ENCODE measurements around the gene HSF2BP. TPM values are rescaled to one million over a fixed set of nuclear protein-coding genes. Genes with fewer than 3 reads are reported as not detected.

HSF2BP gene
- total RNA-seq, 6 experiments from 2014 or later, result 0.33 to 0.90 (median 0.59) TPM

DNA sequence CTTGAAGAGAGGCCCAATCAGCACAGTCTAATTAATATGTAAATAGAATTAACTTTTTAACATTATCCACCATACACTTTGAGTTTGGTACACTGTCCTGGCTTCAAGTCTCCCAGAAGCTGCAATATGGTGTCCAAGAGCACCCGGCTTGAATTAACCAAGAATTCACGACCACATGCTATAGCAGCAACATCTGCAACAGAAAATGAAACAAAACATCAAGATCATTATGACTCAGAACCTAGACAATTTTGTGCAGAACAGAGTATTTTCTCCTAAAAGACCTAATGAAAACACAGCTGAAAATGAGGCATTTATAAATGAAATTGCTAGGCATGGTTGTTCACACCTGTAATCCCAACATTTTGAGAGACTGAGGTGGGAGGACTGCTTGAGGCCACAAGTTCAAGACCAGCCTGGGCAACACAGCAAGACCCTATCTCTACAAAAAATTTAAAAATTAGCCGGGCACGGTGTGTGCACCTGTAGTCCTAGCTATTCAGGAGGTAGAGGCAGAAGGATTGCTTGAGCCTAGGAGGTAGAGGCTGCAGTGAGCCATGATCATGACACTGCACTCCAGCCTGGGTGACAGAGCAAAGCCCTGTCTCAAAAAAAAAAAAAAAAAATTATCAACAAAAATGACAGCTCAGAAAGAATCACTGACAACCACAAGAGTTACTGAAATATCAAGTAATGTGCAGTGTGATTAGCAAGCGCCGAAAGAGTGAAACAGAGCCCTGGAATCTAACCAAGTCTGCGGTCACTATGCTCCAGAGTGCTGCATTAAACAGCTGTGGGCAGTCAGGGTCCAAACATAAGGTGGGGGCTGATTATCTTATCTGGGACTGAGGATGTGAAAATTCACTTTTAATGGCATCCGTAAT lies 45.3 kb downstream of the HSF2BP start:
- Mint-ChIP-seq H3K4me1 (ENCODE audit: low read depth) (peaks cover 29% of the 10 kb centered on the region), H3K4me3 (no peak overlapping the region), H3K36me3 (ENCODE audit: low read depth) (no peaks in the 10 kb centered on the region), H3K27ac (no peak overlapping the region), H3K27me3 (ENCODE audit: insufficient read depth) (no peaks in the 10 kb centered on the region; the same call in 1 of the 2 replicates), H3K9me3 (no peaks in the 10 kb centered on the region)
- TF ChIP-seq, protein P1, sequence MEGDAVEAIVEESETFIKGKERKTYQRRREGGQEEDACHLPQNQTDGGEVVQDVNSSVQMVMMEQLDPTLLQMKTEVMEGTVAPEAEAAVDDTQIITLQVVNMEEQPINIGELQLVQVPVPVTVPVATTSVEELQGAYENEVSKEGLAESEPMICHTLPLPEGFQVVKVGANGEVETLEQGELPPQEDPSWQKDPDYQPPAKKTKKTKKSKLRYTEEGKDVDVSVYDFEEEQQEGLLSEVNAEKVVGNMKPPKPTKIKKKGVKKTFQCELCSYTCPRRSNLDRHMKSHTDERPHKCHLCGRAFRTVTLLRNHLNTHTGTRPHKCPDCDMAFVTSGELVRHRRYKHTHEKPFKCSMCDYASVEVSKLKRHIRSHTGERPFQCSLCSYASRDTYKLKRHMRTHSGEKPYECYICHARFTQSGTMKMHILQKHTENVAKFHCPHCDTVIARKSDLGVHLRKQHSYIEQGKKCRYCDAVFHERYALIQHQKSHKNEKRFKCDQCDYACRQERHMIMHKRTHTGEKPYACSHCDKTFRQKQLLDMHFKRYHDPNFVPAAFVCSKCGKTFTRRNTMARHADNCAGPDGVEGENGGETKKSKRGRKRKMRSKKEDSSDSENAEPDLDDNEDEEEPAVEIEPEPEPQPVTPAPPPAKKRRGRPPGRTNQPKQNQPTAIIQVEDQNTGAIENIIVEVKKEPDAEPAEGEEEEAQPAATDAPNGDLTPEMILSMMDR (IDR thresholded peaks at IDR 0.05), result no peak
- DNase-seq, result no peak

DNA sequence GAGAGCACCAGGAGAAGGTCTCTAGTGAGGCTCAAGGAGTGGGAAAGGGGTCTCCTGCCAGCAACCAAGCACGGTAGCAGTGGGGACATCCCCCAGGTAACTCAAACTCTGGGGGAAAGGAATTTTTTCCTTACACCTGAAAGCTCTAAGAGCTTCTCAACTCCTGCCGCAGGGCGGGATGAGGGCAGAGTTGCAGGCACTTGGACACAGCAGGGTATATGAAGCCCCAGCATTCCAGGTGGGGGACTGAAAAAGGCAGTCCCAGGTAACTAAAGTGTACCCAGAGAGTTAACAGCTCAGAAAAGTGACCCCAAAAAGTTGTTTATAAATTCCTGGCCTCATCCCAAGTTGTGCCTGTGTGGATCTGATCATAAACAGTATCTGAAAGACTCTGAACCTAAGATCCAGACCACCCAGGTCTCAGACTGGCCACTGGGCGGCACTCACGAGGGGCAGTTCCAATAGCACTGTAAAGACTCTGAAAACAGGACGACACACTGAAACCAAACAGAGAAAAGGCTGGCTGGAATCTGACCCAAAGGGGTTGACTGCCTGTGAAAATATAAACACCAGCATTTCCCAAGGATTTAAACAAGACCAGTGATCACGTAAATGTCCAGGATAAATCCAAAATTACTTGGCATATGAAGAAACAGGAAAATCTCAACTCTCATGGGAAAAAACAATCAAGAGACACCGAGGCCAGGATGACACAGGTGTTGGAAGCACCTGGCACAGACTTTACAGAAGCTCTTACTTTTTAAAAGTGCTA lies 47.5 kb downstream of the HSF2BP start:
- Mint-ChIP-seq H3K4me1 (ENCODE audit: low read depth) (peaks cover 35% of the 10 kb centered on the region), H3K9me3 (no peaks in the 10 kb centered on the region), H3K36me3 (ENCODE audit: low read depth) (peaks cover 5% of the 10 kb centered on the region; the same call in 1 of the 2 replicates), H3K4me3 (no peak overlapping the region), H3K27me3 (ENCODE audit: insufficient read depth) (no peaks in the 10 kb centered on the region; the same call in 1 of the 2 replicates), H3K27ac (no peak overlapping the region)
- no peak for DNase-seq
- TF ChIP-seq, protein P1 (IDR thresholded peaks at IDR 0.05), result peak; percentile 73

DNA sequence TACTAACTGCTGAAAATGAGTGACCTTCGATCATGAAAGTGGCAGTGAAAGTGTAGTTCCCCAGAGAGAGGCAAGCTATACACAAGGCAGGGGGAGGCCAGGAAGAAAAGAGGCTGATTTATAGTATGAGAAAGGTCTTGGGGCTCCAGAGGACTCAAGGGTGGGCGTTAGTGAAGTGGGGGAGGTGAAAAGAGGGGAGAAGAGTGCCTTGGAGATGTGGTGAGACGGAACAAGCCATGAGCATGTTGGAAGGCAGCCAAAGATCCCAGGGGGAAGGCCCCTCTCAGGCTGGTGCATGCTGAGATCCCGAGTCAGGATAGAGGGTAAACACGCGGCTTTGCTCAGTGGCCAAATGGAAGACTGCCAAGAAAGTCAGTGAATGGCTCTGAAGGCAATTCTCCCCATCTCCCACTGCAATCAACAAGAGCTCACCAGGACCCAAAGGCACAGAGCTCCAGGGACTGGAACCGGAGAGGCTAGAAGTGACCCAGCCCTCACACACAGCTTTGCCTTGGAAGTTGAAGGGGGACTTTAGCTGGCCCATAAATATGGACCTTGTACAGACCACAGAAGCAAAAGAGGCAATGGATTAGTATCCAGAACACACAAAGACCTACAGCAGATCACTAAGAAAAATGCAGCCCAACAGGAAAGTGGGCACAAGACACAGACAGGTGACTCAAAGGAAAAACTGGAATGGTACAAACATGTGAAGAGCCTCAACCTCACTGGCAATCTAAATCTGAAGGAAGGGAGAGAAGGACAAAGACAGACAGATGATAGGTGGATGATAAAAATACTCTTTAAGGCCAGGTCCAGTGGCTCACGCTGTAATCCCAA lies 49.6 kb downstream of the HSF2BP start:
- TF ChIP-seq, protein P1 (IDR thresholded peaks at IDR 0.05), result no peak
- no peak for DNase-seq
- Mint-ChIP-seq H3K36me3 (ENCODE audit: low read depth) (peaks cover 5% of the 10 kb centered on the region; the same call in 1 of the 2 replicates), H3K4me1 (ENCODE audit: low read depth) (peaks cover 35% of the 10 kb centered on the region), H3K27me3 (ENCODE audit: insufficient read depth) (no peaks in the 10 kb centered on the region; the same call in 1 of the 2 replicates), H3K27ac (no peak overlapping the region), H3K9me3 (no peaks in the 10 kb centered on the region), H3K4me3 (no peak overlapping the region)

DNA sequence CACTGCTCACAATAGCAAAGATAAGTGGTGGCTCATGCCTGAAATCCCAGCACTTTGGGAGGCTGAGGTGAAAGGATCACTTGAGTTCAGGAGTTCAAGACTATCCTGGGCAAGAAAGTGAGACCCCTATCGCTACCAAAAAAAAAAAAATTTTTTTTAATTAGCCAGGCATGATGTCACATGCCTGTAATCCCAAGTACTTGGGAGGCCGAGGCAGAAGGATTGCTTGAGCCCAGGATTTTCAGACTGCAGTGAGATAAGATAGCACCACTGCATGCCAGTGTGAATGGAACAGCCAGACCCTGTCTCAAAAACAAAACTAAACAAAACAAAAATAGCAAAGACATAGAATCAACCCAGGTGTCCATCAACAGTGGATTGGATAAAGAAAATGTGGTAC lies 50.6 kb downstream of the HSF2BP start:
- TF ChIP-seq, protein P1 (IDR thresholded peaks at IDR 0.05), result no peak
- Mint-ChIP-seq H3K4me3 (no peak overlapping the region), H3K27ac (no peak overlapping the region), H3K9me3 (no peaks in the 10 kb centered on the region), H3K27me3 (ENCODE audit: insufficient read depth) (no peaks in the 10 kb centered on the region; the same call in 1 of the 2 replicates), H3K4me1 (ENCODE audit: low read depth) (peaks cover 31% of the 10 kb centered on the region), H3K36me3 (ENCODE audit: low read depth) (peaks cover 5% of the 10 kb centered on the region; the same call in 1 of the 2 replicates)
- DNase-seq, result no peak

DNA sequence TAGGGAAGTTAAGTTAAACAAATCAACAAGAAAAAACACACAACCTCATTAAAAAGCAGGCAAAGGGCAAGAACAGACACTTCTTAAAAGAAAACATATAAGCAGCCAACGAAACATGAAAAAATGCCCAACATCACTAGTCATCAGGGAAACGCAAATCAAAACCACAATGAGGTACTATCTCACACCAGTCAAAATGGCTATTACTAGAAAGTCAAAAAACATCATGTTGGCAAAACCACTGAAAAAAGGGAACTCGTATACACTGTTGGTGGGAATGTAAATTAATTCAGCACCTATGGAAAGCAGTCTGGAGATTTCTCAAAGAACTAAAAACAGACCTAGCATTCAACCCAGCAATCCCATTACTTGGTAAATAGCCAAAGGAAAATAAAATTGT lies 51.1 kb downstream of the HSF2BP start:
- peaks cover 27% of the 10 kb centered on the region for H3K4me1 Mint-ChIP-seq (ENCODE audit: low read depth)
- no peaks in the 10 kb centered on the region for H3K9me3 Mint-ChIP-seq
- H3K27ac Mint-ChIP-seq, result no peak overlapping the region
- TF ChIP-seq, protein P1 (IDR thresholded peaks at IDR 0.05), result no peak
- no peaks in the 10 kb centered on the region; the same call in 1 of the 2 replicates for H3K27me3 Mint-ChIP-seq (ENCODE audit: insufficient read depth)
- no peak for DNase-seq
- H3K36me3 Mint-ChIP-seq (ENCODE audit: low read depth), result peaks cover 5% of the 10 kb centered on the region; the same call in 1 of the 2 replicates
- H3K4me3 Mint-ChIP-seq, result no peak overlapping the region

Measured in HFFc6 (cell line).